Glutamatergic neuron (in vitro differentiated cells): Measurements from ENCODE around the gene TRA2A. TPM values are rescaled to one million over a fixed set of nuclear protein-coding genes. Genes with fewer than 3 reads are reported as not detected.

ENCODE experiments used
- DNase-seq: peaks from one replicate; pipeline ENCODE4 v3.0.0; 2022
- H3K27ac Mint-ChIP-seq: one replicate; pipeline ENCODE4 v1.8.0; 2020; ENCODE audit warnings: mild to moderate bottlenecking, mixed read lengths, inconsistent platforms; ENCODE audit not compliant: unreplicated experiment
- H3K27me3 Mint-ChIP-seq: one replicate; pipeline ENCODE4 v1.8.0; 2020; ENCODE audit warnings: mild to moderate bottlenecking, moderate library complexity, mixed read lengths, inconsistent platforms; ENCODE audit not compliant: unreplicated experiment
- H3K36me3 Mint-ChIP-seq: one replicate; pipeline ENCODE4 v1.8.0; 2020; ENCODE audit warnings: mild to moderate bottlenecking, mixed read lengths, inconsistent platforms; ENCODE audit not compliant: unreplicated experiment
- H3K4me1 Mint-ChIP-seq: one replicate; pipeline ENCODE4 v1.8.0; 2020; ENCODE audit warnings: mild to moderate bottlenecking, low read depth, mixed read lengths, inconsistent platforms; ENCODE audit not compliant: unreplicated experiment
- H3K4me3 Mint-ChIP-seq: one replicate; pipeline ENCODE4 v1.8.0; 2020; ENCODE audit warnings: mild to moderate bottlenecking, mixed read lengths, inconsistent platforms; ENCODE audit not compliant: unreplicated experiment
- H3K9me3 Mint-ChIP-seq: one replicate; pipeline ENCODE4 v1.8.0; 2020; ENCODE audit warnings: mild to moderate bottlenecking, moderate library complexity, mixed read lengths, inconsistent platforms; ENCODE audit not compliant: unreplicated experiment
- CTCF ChIP-seq: fragments of 200-600 bp; sonication (generic); IDR thresholded peaks from one replicate; pipeline ENCODE4 v1.5.0; 2021; ENCODE audit not compliant: partially characterized antibody, unreplicated experiment
- total RNA-seq: library from RNA; stranded (reverse); fragmentation: NEBNext Ultra II Directional; extraction: Animal tissue kit (Norgen Biotek cat#: 25700); gene quantifications from one replicate; pipeline ENCODE4 v1.2.1, GENCODE V29; 2021; ENCODE audit not compliant: unreplicated experiment

TRA2A gene
- total RNA-seq, 1 donor from 2014 or later, result 108 TPM

GRCh38 chr7:23454881-23455526, 76.8 kb downstream of the TRA2A start:
- H3K4me1 Mint-ChIP-seq, result peaks cover 11% of the 10 kb centered on the region
- H3K9me3 Mint-ChIP-seq, result peaks cover 4% of the 10 kb centered on the region
- no peaks in the 10 kb centered on the region for H3K36me3 Mint-ChIP-seq
- H3K27ac Mint-ChIP-seq, result peak overlapping the region; percentile 80
- no peak for TF ChIP-seq CTCF
- H3K4me3 Mint-ChIP-seq, result peak overlapping the region; percentile 53
- DNase-seq, result peak; percentile 28
- H3K27me3 Mint-ChIP-seq, result no peaks in the 10 kb centered on the region

Other genes starting within 250 kb of the TRA2A start
- gene MALSU1, start 232.6 kb downstream of the TRA2A start, total RNA-seq, result 46.3 TPM
- 47.0 TPM for gene IGF2BP3, start 61.5 kb downstream of the TRA2A start, total RNA-seq
- 17.4 TPM for gene CCDC126, start 65.4 kb upstream of the TRA2A start, total RNA-seq
- gene FAM221A, start 148.2 kb upstream of the TRA2A start, total RNA-seq, result 23.2 TPM
- 1.7 TPM for gene STK31, start 178.2 kb upstream of the TRA2A start, total RNA-seq